ENCODE measurements around the gene TMEM63B.
A peak's percentile ranks its signal among the peaks of the same experiment; 100 is the strongest.
"Not testable (repeated sequence)": the region's sequence is repeated elsewhere in the genome, so short reads cannot be mapped to it uniquely, and the experiment has no call there.

The TMEM63B gene

GRCh38 chr6:44138717-44139350 is 11.5 kb downstream of the TMEM63B start:
- H3K27ac Mint-ChIP-seq = no peak overlapping the region
- H3K4me1 Mint-ChIP-seq (ENCODE audit: low read depth) = no peaks in the 10 kb centered on the region
- H3K36me3 Mint-ChIP-seq (ENCODE audit: low read depth) = peaks cover 16% of the 10 kb centered on the region
- H3K4me3 Mint-ChIP-seq = no peak overlapping the region
- no peaks in the 10 kb centered on the region for H3K27me3 Mint-ChIP-seq (ENCODE audit: low read depth)
- H3K9me3 Mint-ChIP-seq = no peaks in the 10 kb centered on the region

GRCh38 chr6:44139351-44139743 is 12.0 kb downstream of the TMEM63B start:
- Mint-ChIP-seq H3K4me1 (ENCODE audit: low read depth) (no peaks in the 10 kb centered on the region), H3K27ac (no peak overlapping the region), H3K27me3 (ENCODE audit: low read depth) (no peaks in the 10 kb centered on the region), H3K4me3 (no peak overlapping the region), H3K9me3 (no peaks in the 10 kb centered on the region), H3K36me3 (ENCODE audit: low read depth) (peaks cover 18% of the 10 kb centered on the region)

- no peak overlapping the region for H3K27ac Mint-ChIP-seq
- no peak overlapping the region for H3K4me3 Mint-ChIP-seq
- H3K9me3 Mint-ChIP-seq = no peaks in the 10 kb centered on the region
- peaks cover 7% of the 10 kb centered on the region for H3K4me1 Mint-ChIP-seq (ENCODE audit: low read depth)
- H3K36me3 Mint-ChIP-seq (ENCODE audit: low read depth) = peaks cover 14% of the 10 kb centered on the region
- H3K27me3 Mint-ChIP-seq (ENCODE audit: low read depth) = no peaks in the 10 kb centered on the region
These were observed 15.5 kb downstream of the TMEM63B start for GRCh38 chr6:44142835-44143234.

- no peaks in the 10 kb centered on the region for H3K27me3 Mint-ChIP-seq (ENCODE audit: low read depth)
- peaks cover 15% of the 10 kb centered on the region for H3K36me3 Mint-ChIP-seq (ENCODE audit: low read depth)
- no peak overlapping the region for H3K27ac Mint-ChIP-seq
- peaks cover 7% of the 10 kb centered on the region for H3K4me1 Mint-ChIP-seq (ENCODE audit: low read depth)
- H3K4me3 Mint-ChIP-seq = no peak overlapping the region
- H3K9me3 Mint-ChIP-seq = no peaks in the 10 kb centered on the region
These were observed 16.4 kb downstream of the TMEM63B start for GRCh38 chr6:44143731-44144130.

GRCh38 chr6:44144536-44144935 is 17.2 kb downstream of the TMEM63B start:
- H3K4me1 Mint-ChIP-seq (ENCODE audit: low read depth); H3K27ac Mint-ChIP-seq; H3K9me3 Mint-ChIP-seq; H3K27me3 Mint-ChIP-seq (ENCODE audit: low read depth); H3K4me3 Mint-ChIP-seq: not testable (repeated sequence)
- peaks cover 21% of the 10 kb centered on the region for H3K36me3 Mint-ChIP-seq (ENCODE audit: low read depth)

- no peaks in the 10 kb centered on the region for H3K27me3 Mint-ChIP-seq (ENCODE audit: low read depth)
- H3K9me3 Mint-ChIP-seq = no peaks in the 10 kb centered on the region
- peak overlapping the region; percentile 21 for H3K27ac Mint-ChIP-seq
- H3K36me3 Mint-ChIP-seq (ENCODE audit: low read depth) = peaks cover 19% of the 10 kb centered on the region
- H3K4me3 Mint-ChIP-seq = no peak overlapping the region
- H3K4me1 Mint-ChIP-seq (ENCODE audit: low read depth) = peaks cover 7% of the 10 kb centered on the region
These were observed 18.5 kb downstream of the TMEM63B start for GRCh38 chr6:44145839-44146238.

- Mint-ChIP-seq H3K4me3 (no peak overlapping the region), H3K27ac (no peak overlapping the region), H3K27me3 (ENCODE audit: low read depth) (no peaks in the 10 kb centered on the region), H3K4me1 (ENCODE audit: low read depth) (peaks cover 11% of the 10 kb centered on the region), H3K9me3 (no peaks in the 10 kb centered on the region), H3K36me3 (ENCODE audit: low read depth) (peaks cover 16% of the 10 kb centered on the region)
These were observed 19.3 kb downstream of the TMEM63B start for GRCh38 chr6:44146685-44147084.

GRCh38 chr6:44147256-44147655 is 19.9 kb downstream of the TMEM63B start:
- Mint-ChIP-seq H3K4me3 (no peak overlapping the region), H3K27ac (no peak overlapping the region), H3K4me1 (ENCODE audit: low read depth) (peaks cover 11% of the 10 kb centered on the region), H3K9me3 (no peaks in the 10 kb centered on the region), H3K27me3 (ENCODE audit: low read depth) (no peaks in the 10 kb centered on the region), H3K36me3 (ENCODE audit: low read depth) (peaks cover 16% of the 10 kb centered on the region)

- no peak overlapping the region for H3K4me3 Mint-ChIP-seq
- peaks cover 16% of the 10 kb centered on the region for H3K36me3 Mint-ChIP-seq (ENCODE audit: low read depth)
- H3K27me3 Mint-ChIP-seq (ENCODE audit: low read depth) = no peaks in the 10 kb centered on the region
- H3K27ac Mint-ChIP-seq = no peak overlapping the region
- no peaks in the 10 kb centered on the region for H3K9me3 Mint-ChIP-seq
- peaks cover 11% of the 10 kb centered on the region for H3K4me1 Mint-ChIP-seq (ENCODE audit: low read depth)
These were observed 21.0 kb downstream of the TMEM63B start for GRCh38 chr6:44148306-44148705.

- H3K9me3 Mint-ChIP-seq = no peaks in the 10 kb centered on the region
- H3K27me3 Mint-ChIP-seq (ENCODE audit: low read depth) = no peaks in the 10 kb centered on the region
- peaks cover 13% of the 10 kb centered on the region for H3K36me3 Mint-ChIP-seq (ENCODE audit: low read depth)
- H3K27ac Mint-ChIP-seq = no peak overlapping the region
- peaks cover 12% of the 10 kb centered on the region for H3K4me1 Mint-ChIP-seq (ENCODE audit: low read depth)
- H3K4me3 Mint-ChIP-seq = no peak overlapping the region
These were observed 22.1 kb downstream of the TMEM63B start for GRCh38 chr6:44149369-44150012.

- H3K27ac Mint-ChIP-seq = peak overlapping the region; percentile 31
- H3K27me3 Mint-ChIP-seq (ENCODE audit: low read depth) = no peaks in the 10 kb centered on the region
- H3K9me3 Mint-ChIP-seq = no peaks in the 10 kb centered on the region
- peaks cover 12% of the 10 kb centered on the region for H3K4me1 Mint-ChIP-seq (ENCODE audit: low read depth)
- H3K36me3 Mint-ChIP-seq (ENCODE audit: low read depth) = peaks cover 13% of the 10 kb centered on the region
- no peak overlapping the region for H3K4me3 Mint-ChIP-seq
These were observed 23.1 kb downstream of the TMEM63B start for GRCh38 chr6:44150317-44150917.

- Mint-ChIP-seq H3K4me3 (no peak overlapping the region), H3K9me3 (no peaks in the 10 kb centered on the region), H3K27ac (no peak overlapping the region), H3K27me3 (ENCODE audit: low read depth) (no peaks in the 10 kb centered on the region), H3K36me3 (ENCODE audit: low read depth) (peaks cover 12% of the 10 kb centered on the region), H3K4me1 (ENCODE audit: low read depth) (peaks cover 6% of the 10 kb centered on the region)
These were observed 24.2 kb downstream of the TMEM63B start for GRCh38 chr6:44151348-44152108.

- H3K4me1 Mint-ChIP-seq (ENCODE audit: low read depth) = peaks cover 6% of the 10 kb centered on the region
- H3K27me3 Mint-ChIP-seq (ENCODE audit: low read depth) = no peaks in the 10 kb centered on the region
- no peak overlapping the region for H3K27ac Mint-ChIP-seq
- H3K36me3 Mint-ChIP-seq (ENCODE audit: low read depth) = peaks cover 12% of the 10 kb centered on the region
- no peaks in the 10 kb centered on the region for H3K9me3 Mint-ChIP-seq
- H3K4me3 Mint-ChIP-seq = no peak overlapping the region
These were observed 24.7 kb downstream of the TMEM63B start for GRCh38 chr6:44152109-44152461.

- Mint-ChIP-seq H3K36me3 (ENCODE audit: low read depth) (peaks cover 12% of the 10 kb centered on the region), H3K9me3 (no peaks in the 10 kb centered on the region), H3K4me3 (no peak overlapping the region)
These were observed 25.2 kb downstream of the TMEM63B start for GRCh38 chr6:44152533-44152932.

GRCh38 chr6:44154067-44154466 is 26.7 kb downstream of the TMEM63B start:
- Mint-ChIP-seq H3K36me3 (ENCODE audit: low read depth) (peaks cover 7% of the 10 kb centered on the region), H3K9me3 (no peaks in the 10 kb centered on the region), H3K4me3 (no peak overlapping the region), H3K27ac (no peak overlapping the region), H3K4me1 (ENCODE audit: low read depth) (peaks cover 6% of the 10 kb centered on the region), H3K27me3 (ENCODE audit: low read depth) (no peaks in the 10 kb centered on the region)

More at GRCh38 chr6:44152533-44152932, 25.2 kb downstream of the TMEM63B start:
- H3K27ac Mint-ChIP-seq = no peak overlapping the region
- peaks cover 6% of the 10 kb centered on the region for H3K4me1 Mint-ChIP-seq (ENCODE audit: low read depth)
- no peaks in the 10 kb centered on the region for H3K27me3 Mint-ChIP-seq (ENCODE audit: low read depth)

Data from T-helper 1 cell treated with Interleukin-12 subunit alpha and Interleukin-12 subunit beta and Interleukin-4 antibody, amounts not matched to agents 30 μg/mL and 1 μg/mL, for 36 hours (primary cell).